Upper lobe of right lung (tissue), 1 donor: Measurements from ENCODE around the gene FAM78B. TPM values are rescaled to one million over a fixed set of nuclear protein-coding genes. Genes with fewer than 3 reads are reported as not detected.

Experiments used
- ATAC-seq: fragments of 200-7000 bp; cut with Tn5 transposase; one replicate; pipeline ENCODE4 v1.9.1; 2020; ENCODE audit warnings: mild to moderate bottlenecking, moderate library complexity
- DNase-seq: peaks from one replicate; pipeline ENCODE4 v3.0.0-alpha.2; 2020
- H3K27ac ChIP-seq: fragments of 200-600 bp; one replicate; pipeline ENCODE4 v1.8.0; 2022
- H3K27me3 ChIP-seq: fragments of 200-600 bp; one replicate; pipeline ENCODE4 v1.8.0; 2022; ENCODE audit warnings: mild to moderate bottlenecking
- H3K36me3 ChIP-seq: fragments of 200-600 bp; one replicate; pipeline ENCODE4 v1.8.0; 2022
- H3K4me1 ChIP-seq: fragments of 200-600 bp; one replicate; pipeline ENCODE4 v1.8.0; 2022
- H3K4me3 ChIP-seq: fragments of 200-600 bp; one replicate; pipeline ENCODE4 v1.8.0; 2022; ENCODE audit warnings: mild to moderate bottlenecking
- H3K9me3 ChIP-seq: fragments of 200-600 bp; one replicate; pipeline ENCODE4 v1.8.0; 2022
- intact Hi-C: fragments of 100-400 bp; cut with DNase I; formaldehyde crosslinking; loops from one replicate; pipeline ENCODE4 v1.11.0; 2022
- total RNA-seq: library from RNA; stranded (reverse); fragmentation: NEBNext Ultra II Directional; extraction: Animal tissue kit (Norgen Biotek cat#: 25700); gene quantifications from one replicate; pipeline ENCODE4 v1.2.1, GENCODE V29; 2021
- TF ChIP-seq, protein P1 (sequence below): fragments of 200-600 bp; IDR thresholded peaks from one replicate; pipeline ENCODE4 v1.8.0; 2022; ENCODE audit warnings: antibody characterized with exemption
- donor health status: DM: no; HTN: yes; CAD: no; lungs with severe emphysema.

Gene FAM78B
- total RNA-seq, 1 donor from 2014 or later, result 1.2 TPM

- H3K4me1 ChIP-seq, result no peaks in the 10 kb centered on the region
- no peaks in the 10 kb centered on the region for H3K36me3 ChIP-seq
- no peak overlapping the region for H3K4me3 ChIP-seq
- H3K9me3 ChIP-seq, result no peaks in the 10 kb centered on the region
- H3K27me3 ChIP-seq, result no peaks in the 10 kb centered on the region
- TF ChIP-seq, protein P1, sequence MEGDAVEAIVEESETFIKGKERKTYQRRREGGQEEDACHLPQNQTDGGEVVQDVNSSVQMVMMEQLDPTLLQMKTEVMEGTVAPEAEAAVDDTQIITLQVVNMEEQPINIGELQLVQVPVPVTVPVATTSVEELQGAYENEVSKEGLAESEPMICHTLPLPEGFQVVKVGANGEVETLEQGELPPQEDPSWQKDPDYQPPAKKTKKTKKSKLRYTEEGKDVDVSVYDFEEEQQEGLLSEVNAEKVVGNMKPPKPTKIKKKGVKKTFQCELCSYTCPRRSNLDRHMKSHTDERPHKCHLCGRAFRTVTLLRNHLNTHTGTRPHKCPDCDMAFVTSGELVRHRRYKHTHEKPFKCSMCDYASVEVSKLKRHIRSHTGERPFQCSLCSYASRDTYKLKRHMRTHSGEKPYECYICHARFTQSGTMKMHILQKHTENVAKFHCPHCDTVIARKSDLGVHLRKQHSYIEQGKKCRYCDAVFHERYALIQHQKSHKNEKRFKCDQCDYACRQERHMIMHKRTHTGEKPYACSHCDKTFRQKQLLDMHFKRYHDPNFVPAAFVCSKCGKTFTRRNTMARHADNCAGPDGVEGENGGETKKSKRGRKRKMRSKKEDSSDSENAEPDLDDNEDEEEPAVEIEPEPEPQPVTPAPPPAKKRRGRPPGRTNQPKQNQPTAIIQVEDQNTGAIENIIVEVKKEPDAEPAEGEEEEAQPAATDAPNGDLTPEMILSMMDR, result no peak
- DNase-seq (no peak), ATAC-seq (no peak)
- no peak overlapping the region for H3K27ac ChIP-seq
- intact Hi-C loops, result no loop called here
These were observed 82.9 kb downstream of the FAM78B start for GRCh38 chr1:166083887-166084286.

DNA sequence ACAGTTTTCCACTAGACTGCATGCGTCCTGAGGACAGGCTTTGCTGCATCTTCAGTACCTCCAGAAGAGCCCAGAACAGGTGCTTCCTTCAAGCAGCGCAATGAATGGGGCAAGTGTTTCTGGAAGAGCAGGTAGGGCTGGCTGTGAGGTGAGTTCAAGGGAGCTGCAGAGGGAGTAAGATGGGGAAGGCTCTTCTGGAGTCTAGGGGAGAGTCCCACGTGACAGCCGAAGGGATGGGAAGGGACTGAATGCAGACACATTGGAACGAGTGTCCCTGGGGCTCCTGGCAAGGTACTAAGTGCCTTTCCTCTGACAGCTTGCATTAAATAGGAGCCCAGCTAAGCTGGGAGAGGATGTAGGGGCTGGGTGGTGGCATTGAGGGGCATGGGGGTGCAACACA, 84.2 kb downstream of the FAM78B start:
- Histone ChIP-seq H3K9me3 (no peaks in the 10 kb centered on the region), H3K27me3 (no peaks in the 10 kb centered on the region), H3K4me3 (no peak overlapping the region), H3K27ac (no peak overlapping the region), H3K4me1 (no peaks in the 10 kb centered on the region), H3K36me3 (no peaks in the 10 kb centered on the region)
- DNase-seq, result no peak
- no peak for ATAC-seq
- intact Hi-C loops, result no loop called here
- TF ChIP-seq, protein P1, result no peak

GRCh38 chr1:166080967-166081870, 85.6 kb downstream of the FAM78B start:
- H3K4me3 ChIP-seq, result no peak overlapping the region
- H3K27me3 ChIP-seq, result no peaks in the 10 kb centered on the region
- H3K9me3 ChIP-seq, result no peaks in the 10 kb centered on the region
- TF ChIP-seq, protein P1, result no peak
- intact Hi-C loops, result no loop called here
- ATAC-seq (peak; percentile 17), DNase-seq (no peak)
- no peaks in the 10 kb centered on the region for H3K36me3 ChIP-seq
- no peak overlapping the region for H3K27ac ChIP-seq
- H3K4me1 ChIP-seq, result no peaks in the 10 kb centered on the region

DNA sequence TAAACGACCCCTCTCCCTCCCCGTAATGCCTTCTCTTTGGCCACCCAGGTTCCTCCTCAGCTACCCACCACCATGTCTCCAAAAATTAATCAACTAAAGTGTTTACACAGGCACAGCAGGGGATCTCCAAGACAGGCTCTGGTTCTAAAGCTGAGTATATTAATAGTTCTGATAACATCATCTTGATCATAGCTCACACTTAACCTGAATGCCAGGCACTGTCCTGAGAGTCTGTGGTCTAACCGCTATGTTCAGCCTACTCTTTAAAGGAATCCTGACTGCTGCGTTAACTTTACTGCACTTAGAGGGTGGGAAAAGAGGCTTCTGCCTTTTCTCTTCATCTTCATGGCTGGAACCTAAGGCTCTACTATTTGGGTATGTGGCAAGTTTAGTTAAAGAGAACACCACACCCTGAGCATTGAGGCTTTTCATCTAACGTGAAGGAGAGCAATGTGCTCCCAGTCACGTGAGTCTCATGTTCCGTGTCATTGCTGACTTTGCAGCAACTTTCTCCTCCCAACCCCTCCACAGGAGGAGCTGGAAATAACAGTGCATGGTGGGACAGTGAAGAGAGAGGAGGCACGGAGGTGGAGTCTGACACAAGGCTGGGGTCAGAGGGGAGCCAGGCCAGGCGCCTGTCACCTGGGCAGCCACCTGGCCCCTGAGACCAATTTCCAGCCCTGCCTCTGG, 86.4 kb downstream of the FAM78B start:
- ATAC-seq, result no peak
- TF ChIP-seq, protein P1, result no peak
- Histone ChIP-seq H3K36me3 (no peaks in the 10 kb centered on the region), H3K27ac (no peak overlapping the region), H3K4me1 (no peaks in the 10 kb centered on the region), H3K27me3 (no peaks in the 10 kb centered on the region), H3K4me3 (no peak overlapping the region), H3K9me3 (no peaks in the 10 kb centered on the region)
- DNase-seq, result no peak
- intact Hi-C loops, result no loop called here

GRCh38 chr1:166079276-166079675, 87.5 kb downstream of the FAM78B start:
- Histone ChIP-seq H3K36me3 (no peaks in the 10 kb centered on the region), H3K27me3 (no peaks in the 10 kb centered on the region), H3K9me3 (no peaks in the 10 kb centered on the region), H3K4me1 (no peaks in the 10 kb centered on the region), H3K4me3 (no peak overlapping the region), H3K27ac (no peak overlapping the region)
- ATAC-seq, result no peak
- intact Hi-C loops, result no loop called here
- no peak for DNase-seq
- TF ChIP-seq, protein P1, result no peak
